GM12878 (cell line): ENCODE measurements around the gene FGFBP1. TPM values are rescaled to one million over a fixed set of nuclear protein-coding genes. Genes with fewer than 3 reads are reported as not detected.

ENCODE experiments used
- ATAC-seq: fragments of 200-7000 bp; cut with Tn5 transposase; 3 replicates; pipeline ENCODE4 v1.9.1; 2020; ENCODE audit warnings: mild to moderate bottlenecking, moderate library complexity
- BruUV-seq: library from RNA; stranded (reverse); fragments of 400-500 nt; replicated peaks from 2 replicates; lab custom pipeline; 2021; lab: Mats Ljungman, UMichigan
- CTCF ChIA-PET: fragments of 300-600 bp; sonication (Branson Sonifier 250); formaldehyde crosslinking; extraction: SDS; loops from one replicate; lab custom pipeline; 2021; ENCODE audit warnings: inconsistent platforms; lab: Yijun Ruan, JAX
- POLR2A ChIA-PET: fragments of 350-600 bp; formaldehyde crosslinking; extraction: SDS; loops from one replicate; lab custom pipeline; 2021; ENCODE audit warnings: inconsistent platforms; lab: Charles Lee
- RAD21 ChIA-PET: fragments of 300-600 bp; sonication (Branson Sonifier 250); formaldehyde crosslinking; loops from one replicate; lab custom pipeline; 2023; ENCODE audit warnings: antibody characterized with exemption; ENCODE audit not compliant: unreplicated experiment; lab: Charles Lee
- SMC1A ChIA-PET: fragments of 300-600 bp; sonication (Branson Sonifier 250); formaldehyde crosslinking; loops from one replicate; lab custom pipeline; 2023; ENCODE audit not compliant: unreplicated experiment, uncharacterized antibody; lab: Charles Lee
- DNase-seq: peaks from one replicate; pipeline ENCODE4 v3.0.0-alpha.2; 2011; ENCODE audit warnings: low read depth, low spot score
- FAIRE-seq: peaks from 3 replicates; lab custom pipeline; 2011; peaks lifted over from hg19 to GRCh38; lab: Jason Lieb, UNC
- H2AFZ ChIP-seq: 2 replicates; pipeline ENCODE4 v1.6.0; 2011; ENCODE audit warnings: low read depth, low read length, control low read depth; ENCODE audit not compliant: control insufficient read depth
- H3K27ac ChIP-seq: 2 replicates; pipeline ENCODE4 v1.5.1; 2011; ENCODE audit warnings: control low read depth; ENCODE audit not compliant: control insufficient read depth, insufficient read depth
- H3K27me3 ChIP-seq, 2 experiments: replicated peaks in 1 of 2; 2 replicates each; pipeline versions ENCODE4 v1.6.0 to v1.6.1; 2011; ENCODE audit warnings: low read length in 1 of 2; ENCODE audit not compliant: control insufficient read depth in 2 of 2, insufficient read depth in 2 of 2
- H3K36me3 ChIP-seq, 2 experiments: 2 replicates each; pipeline ENCODE4 v1.5.1; 2011; ENCODE audit warnings: low read length in 1 of 2; ENCODE audit not compliant: control insufficient read depth in 2 of 2, insufficient read depth in 2 of 2
- H3K4me1 ChIP-seq: 2 replicates; pipeline ENCODE4 v1.6.1; 2011; ENCODE audit warnings: mild to moderate bottlenecking, low read length, moderate library complexity, mixed read lengths; ENCODE audit not compliant: control insufficient read depth, insufficient read depth
- H3K4me2 ChIP-seq: 2 replicates; pipeline ENCODE4 v1.6.0; 2011; ENCODE audit warnings: control low read depth; ENCODE audit not compliant: control insufficient read depth, insufficient read depth
- H3K4me3 ChIP-seq: fragments of 200-600 bp; sonication (generic); 2 replicates; pipeline ENCODE4 v1.5.1; 2016
- H3K79me2 ChIP-seq: 2 replicates; pipeline ENCODE4 v1.6.0; 2011; ENCODE audit warnings: low read length; ENCODE audit not compliant: control insufficient read depth, insufficient read depth
- H3K9ac ChIP-seq: 2 replicates; pipeline ENCODE4 v1.8.0; 2011; ENCODE audit warnings: low read length, control low read depth, mixed read lengths; ENCODE audit not compliant: control insufficient read depth, insufficient read depth
- H3K9me3 ChIP-seq: replicated peaks from 3 replicates; pipeline ENCODE4 v1.5.1; 2011; ENCODE audit warnings: mild to moderate bottlenecking, low read length; ENCODE audit not compliant: control insufficient read depth, insufficient read depth
- H4K20me1 ChIP-seq: 2 replicates; pipeline ENCODE4 v1.6.0; 2011; ENCODE audit not compliant: control insufficient read depth, insufficient read depth
- CBX5 ChIP-seq: sonication (generic); IDR thresholded peaks from 2 replicates; pipeline ENCODE4 v1.6.1; 2016; ENCODE audit warnings: low read depth, moderate library complexity, mild to moderate bottlenecking, inconsistent platforms
- CEBPB ChIP-seq, 2 experiments: fragments of 150-350 bp in 1 of 2; IDR thresholded peaks; 2 replicates each; pipeline ENCODE4 v1.6.1; 2012 to 2014; ENCODE audit warnings: low read depth in 2 of 2, low read length in 2 of 2, borderline replicate concordance in 1 of 2, inconsistent platforms in 1 of 2
- CUX1 ChIP-seq: IDR thresholded peaks from 2 replicates; pipeline ENCODE4 v1.6.1; 2012; ENCODE audit warnings: improper control_type of control experiment, low read depth, low read length; ENCODE audit not compliant: insufficient replicate concordance
- KLF5 ChIP-seq: fragments of 450-650 bp; IDR thresholded peaks from 2 replicates; pipeline ENCODE4 v1.6.1; 2014; ENCODE audit warnings: mild to moderate bottlenecking; ENCODE audit not compliant: partially characterized antibody
- PAX8 ChIP-seq: fragments of 450-650 bp; IDR thresholded peaks from 2 replicates; pipeline ENCODE4 v1.6.1; 2017; ENCODE audit warnings: mild to moderate bottlenecking, moderate library complexity
- TAF1 ChIP-seq: IDR thresholded peaks from 2 replicates; pipeline ENCODE4 v1.6.1; 2011; ENCODE audit warnings: mild to moderate bottlenecking, low read depth, low read length, borderline replicate concordance
- WGBS: methylation state at CpG from one replicate; pipeline ENCODE4 v1.1.6; 2016; ENCODE audit warnings: low lambda C conversion rate; ENCODE audit not compliant: insufficient replicate concordance, insufficient coverage; ENCODE audit errors: missing lambda C conversion rate; 5-methylcytosine and 5-hydroxymethylcytosine counted together
- in situ Hi-C: fragments of 300-500 bp; cut with MboI; formaldehyde crosslinking; loops from 9 replicates; pipeline ENCODE4 v1.14.3; 2018; ENCODE audit warnings: mixed read lengths
- intact Hi-C: fragments of 100-400 bp; cut with micrococcal nuclease; formaldehyde crosslinking; loops from one replicate; pipeline ENCODE4 v1.14.2; 2022; ENCODE audit not compliant: unreplicated experiment
- polyA plus RNA-seq, 11 experiments: library from polyadenylated mRNA; depleted of rRNA in 4 of 11; unstranded in 6 of 11; stranded (reverse) in 5 of 11; fragments of >200 nt; fragmentation: Nextera tagmentation in 4 of 11; fragmentation: Illumina TruSeq in 1 of 11; extraction: Ambion mirVana in 4 of 11; extraction: Trizol in 1 of 11; gene quantifications; 1 replicate in 1 of 11; 2 replicates in 10 of 11; pipeline versions ENCODE4 v1.2.1 to v1.2.3, GENCODE V29; 2011 to 2016; ENCODE audit warnings: inconsistent platforms in 2 of 11, missing spikeins in 2 of 11, low read depth in 1 of 11
- total RNA-seq, 4 experiments: library from RNA; depleted of rRNA in 3 of 4; stranded (reverse); fragments of >200 nt in 3 of 4; fragmentation: Illumina TruSeq in 1 of 4; extraction: Trizol in 1 of 4; gene quantifications; 2 replicates each; pipeline versions ENCODE4 v1.2.1 to v1.2.3, GENCODE V29; 2013 to 2021

FGFBP1 gene
- total and polyA plus RNA-seq, 10 of the 15 experiments (the other 5 are each of a cell fraction or from before 2014, with no cell fraction given), result 0.09 to 0.11 (median 0.09) TPM; not detected in 7

GRCh38 chr4:15928883-15929282 lies 9.7 kb downstream of the FGFBP1 start (continued):
- no peak for TF ChIP-seq CUX1

- no peaks in the 10 kb centered on the region for H3K4me1 ChIP-seq
- intact Hi-C loops, result no loop called here
- ATAC-seq (no peak), FAIRE-seq (no peak)
- peaks cover 0 to 2% of the 10 kb centered on the region in 2 experiments; a peak in 2 of 4 replicates for H3K27me3 ChIP-seq
- CTCF ChIA-PET, result no interaction called here
- H3K9ac ChIP-seq, result no peak overlapping the region
- TF ChIP-seq CEBPB (IDR thresholded peaks at IDR 0.05; ENCODE audit: borderline replicate concordance in 1 of 2, low read depth in 2 of 2, low read length in 2 of 2) (no peak), TAF1 (no peak), CBX5 (no peak), KLF5 (no peak), PAX8 (no peak)
- TF ChIP-seq, all 136 proteins: peak for 0
- no peak overlapping the region for H3K4me2 ChIP-seq
- H4K20me1 ChIP-seq, result no peaks in the 10 kb centered on the region
- no peaks in the 10 kb centered on the region for H3K79me2 ChIP-seq
- H3K9me3 ChIP-seq, result no peaks in the 10 kb centered on the region
- no peak overlapping the region for H3K4me3 ChIP-seq
- no peak overlapping the region for H2AFZ ChIP-seq
- BruUV-seq, result no TSS peak
- ChIA-PET RAD21 (no interaction called here), POLR2A (no interaction called here), SMC1A (no interaction called here)
- H3K27ac ChIP-seq, result no peak overlapping the region
- WGBS, result 27% methylated on average over 7 of the region's 7 CpGs
- no peaks in the 10 kb centered on the region for H3K36me3 ChIP-seq
- DNase-seq, result no peak
- in situ Hi-C loops, result no loop called here
Observed at GRCh38 chr4:15926486-15926885, 12.1 kb downstream of the FGFBP1 start.
